K562 (cell line): ENCODE measurements around the gene TELO2. TPM values are rescaled to one million over a fixed set of nuclear protein-coding genes. Genes with fewer than 3 reads are reported as not detected.
A peak's percentile ranks its signal among the peaks of the same experiment; 100 is the strongest.

Source experiments
- ATAC-seq: fragments of 200-7000 bp; cut with Tn5 transposase; 3 replicates; pipeline ENCODE4 v1.9.1; 2020; ENCODE audit warnings: moderate library complexity
- BruUV-seq: library from RNA; stranded (reverse); fragments of 400-500 nt; replicated peaks from 2 replicates; lab custom pipeline; 2021; lab: Mats Ljungman, UMichigan
- CTCF ChIA-PET: fragments of 300-600 bp; formaldehyde crosslinking; extraction: SDS; loops from one replicate; lab custom pipeline; 2021; ENCODE audit warnings: low intra/inter-chr PET ratio; lab: Yijun Ruan, JAX
- POLR2A ChIA-PET: fragments of 300-600, 350-650 bp; sonication (Branson Sonifier 250); formaldehyde crosslinking; extraction: SDS; loops from one replicate; lab custom pipeline; 2021; ENCODE audit warnings: antibody characterized with exemption, inconsistent platforms; lab: Yijun Ruan, JAX
- DNase-seq, 4 experiments: peaks; one replicate each; pipeline versions ENCODE4 v3.0.0 to v3.0.0-alpha.2; 2011 to 2018; ENCODE audit warnings: low spot score in 3 of 4, mixed read lengths in 3 of 4; ENCODE audit errors: extremely low read depth in 1 of 4
- FAIRE-seq: peaks from 2 replicates; lab custom pipeline; 2011; peaks lifted over from hg19 to GRCh38; lab: Jason Lieb, UNC
- H2AFZ ChIP-seq: 2 replicates; pipeline ENCODE4 v1.6.0; 2011; ENCODE audit warnings: low read depth, low read length, control low read depth, inconsistent platforms
- H3K27ac ChIP-seq: fragments of 200-600 bp; 3 replicates; pipeline ENCODE4 v1.8.0; 2011; ENCODE audit warnings: low read depth, mild to moderate bottlenecking, control low read depth, inconsistent platforms, low read length, moderate library complexity, mixed read lengths; ENCODE audit errors: extremely low read depth
- H3K27me3 ChIP-seq, 2 experiments: fragments of 300-600 bp in 1 of 2; 2 replicates in 1 of 2; 3 replicates in 1 of 2; pipeline versions ENCODE4 v1.6.0 to v1.8.0; 2011; ENCODE audit warnings: inconsistent platforms in 2 of 2, low read length in 2 of 2, mild to moderate bottlenecking in 1 of 2, mixed read lengths in 1 of 2, moderate library complexity in 1 of 2; ENCODE audit not compliant: control insufficient read depth in 2 of 2, insufficient read depth in 2 of 2
- H3K36me3 ChIP-seq: fragments of 300-600 bp; 3 replicates; pipeline ENCODE4 v1.8.0; 2011; ENCODE audit warnings: mild to moderate bottlenecking, low read length, inconsistent platforms; ENCODE audit not compliant: control insufficient read depth, insufficient read depth
- H3K4me1 ChIP-seq, 2 experiments: fragments of 200-600 bp in 1 of 2; replicated peaks in 1 of 2; 2 replicates in 1 of 2; 3 replicates in 1 of 2; pipeline versions ENCODE4 v1.5.1 to v1.8.0; 2011; ENCODE audit warnings: inconsistent platforms in 2 of 2, low read length in 2 of 2, mild to moderate bottlenecking in 1 of 2, mixed read lengths in 1 of 2, moderate library complexity in 1 of 2; ENCODE audit not compliant: control insufficient read depth in 2 of 2, insufficient read depth in 2 of 2
- H3K4me2 ChIP-seq: 2 replicates; pipeline ENCODE4 v1.6.1; 2011; ENCODE audit warnings: low read length, control low read depth, inconsistent platforms, mixed read lengths; ENCODE audit not compliant: insufficient read depth
- H3K4me3 ChIP-seq: fragments of 200-600 bp; sonication (generic), shearing (Covaris generic); 2 replicates; pipeline ENCODE4 v1.5.1; 2016; ENCODE audit warnings: control low read depth, inconsistent platforms
- H3K79me2 ChIP-seq: fragments of 200-600 bp; 3 replicates; pipeline ENCODE4 v1.8.0; 2011; ENCODE audit warnings: low read length, inconsistent platforms; ENCODE audit not compliant: control insufficient read depth, insufficient read depth
- H3K9ac ChIP-seq, 2 experiments: 2 replicates each; pipeline versions ENCODE4 v1.6.0 to v1.6.1; 2011; ENCODE audit warnings: low read depth in 2 of 2, low read length in 2 of 2, control low read depth in 1 of 2, inconsistent platforms in 1 of 2, mild to moderate bottlenecking in 1 of 2, mixed read lengths in 1 of 2; ENCODE audit not compliant: insufficient read depth in 1 of 2
- H3K9me1 ChIP-seq: one replicate; pipeline ENCODE4 v1.6.0; 2011; ENCODE audit warnings: inconsistent platforms, mild to moderate bottlenecking, low read length, moderate library complexity; ENCODE audit not compliant: control insufficient read depth, insufficient read depth
- H3K9me3 ChIP-seq: replicated peaks from 2 replicates; pipeline ENCODE4 v1.5.1; 2011; ENCODE audit warnings: low read depth, low read length, inconsistent platforms; ENCODE audit not compliant: control insufficient read depth, insufficient read depth
- H4K20me1 ChIP-seq: replicated peaks from 2 replicates; pipeline ENCODE4 v1.6.1; 2011; ENCODE audit warnings: low read length, inconsistent platforms, mixed read lengths; ENCODE audit not compliant: control insufficient read depth, insufficient read depth
- E2F3 ChIP-seq: fragments of 250-450 bp; sonication (Bioruptor Pico); IDR thresholded peaks from 2 replicates; pipeline ENCODE4 v1.4.0; 2020; ENCODE audit warnings: mild to moderate bottlenecking
- RBFOX2 ChIP-seq: fragments of 200-400 bp; formaldehyde crosslinking; IDR thresholded peaks from 2 replicates; pipeline ENCODE4 v1.6.1; 2017; ENCODE audit warnings: low read depth, mild to moderate bottlenecking, low read length, moderate library complexity
- WGBS: fragments of 100-300 bp; shearing (Covaris generic); methylation state at CpG from one replicate; pipeline ENCODE4 v1.1.6; 2016; ENCODE audit warnings: low coverage, mixed read lengths; ENCODE audit not compliant: insufficient coverage; ENCODE audit errors: missing lambda C conversion rate; 5-methylcytosine and 5-hydroxymethylcytosine counted together
- in situ Hi-C: fragments of 300-500 bp; cut with MboI; formaldehyde crosslinking; loops from 4 replicates; pipeline ENCODE4 v1.15.0; 2018; ENCODE audit warnings: inconsistent platforms, mixed read lengths
- intact Hi-C: fragments of 100-400 bp; cut with micrococcal nuclease; formaldehyde crosslinking; loops from 2 replicates; pipeline ENCODE4 v1.14.2; 2022
- polyA plus RNA-seq, 8 experiments: library from polyadenylated mRNA; depleted of rRNA in 4 of 8; stranded (reverse) in 5 of 8; unstranded in 3 of 8; fragments of >200 nt; fragmentation: Nextera tagmentation in 2 of 8; fragmentation: Illumina TruSeq in 1 of 8; extraction: Ambion mirVana in 2 of 8; extraction: Trizol in 1 of 8; gene quantifications; 2 replicates each; pipeline versions ENCODE4 v1.2.1 to v1.2.3, GENCODE V29; 2011 to 2014; ENCODE audit warnings: inconsistent platforms in 1 of 8, missing spikeins in 1 of 8
- total RNA-seq, 7 experiments: library from RNA; depleted of rRNA in 6 of 7; stranded (reverse); fragments of >200 nt in 6 of 7; fragmentation: Illumina TruSeq in 2 of 7; extraction: Trizol in 2 of 7; gene quantifications; 2 replicates each; pipeline versions ENCODE4 v1.2.1 to v1.2.3, GENCODE V29; 2011 to 2021; ENCODE audit warnings: low replicate concordance in 1 of 7

Gene TELO2
- total and polyA plus RNA-seq, 9 of the 15 experiments (the other 6 are each of a cell fraction or from before 2014, with no cell fraction given), result 0.51 to 91.8 (median 14.5) TPM

GRCh38 chr16:1498899-1499676, 5.9 kb downstream of the TELO2 start:
- intact Hi-C loops (no loop called here), in situ Hi-C loops (no loop called here)
- ATAC-seq (no peak), FAIRE-seq (no peak), DNase-seq (peak in 1 of 4 experiments; percentile 13)
- 93% methylated on average over 20 of the region's 35 CpGs for WGBS
- Histone ChIP-seq H3K4me2 (no peak overlapping the region), H3K4me3 (no peak overlapping the region), H3K9me1 (no peaks in the 10 kb centered on the region), H3K36me3 (peaks cover 95% of the 10 kb centered on the region; the same call in 2 of the 3 replicates), H3K27ac (no peak overlapping the region), H3K27me3 (no peaks in the 10 kb centered on the region), H2AFZ (no peak overlapping the region), H4K20me1 (peaks cover 7% of the 10 kb centered on the region; the same call in 1 of the 2 replicates), H3K9me3 (no peaks in the 10 kb centered on the region), H3K9ac (no peak overlapping the region; a peak in 1 of 4 replicates), H3K79me2 (peaks cover 18% of the 10 kb centered on the region), H3K4me1 (peaks cover 6 to 45% of the 10 kb centered on the region in 2 experiments; a peak in 3 of 5 replicates)
- ChIA-PET POLR2A (interaction anchor here (0.6 kb wide), 1 partner anchor 17 kb away, joined by 3 read pairs; no protein-coding TSS in a partner anchor), CTCF (no interaction called here)
- no peak for TF ChIP-seq E2F3 (CRISPR knock-in tag)
- peak; percentile 43; the same call in 1 of the 2 replicates for TF ChIP-seq RBFOX2
- no TSS peak for BruUV-seq
